SK-N-SH (cell line): ENCODE data around the gene COL25A1. TPM values are rescaled to one million over a fixed set of nuclear protein-coding genes. Genes with fewer than 3 reads are reported as not detected.

Source experiments
- CTCF ChIA-PET: fragments of 300-600, 350-600 bp; formaldehyde crosslinking; extraction: SDS; loops from one replicate; lab custom pipeline; 2021; lab: Yijun Ruan, JAX
- POLR2A ChIA-PET: fragments of 350-600 bp; sonication (Branson Sonifier 250); formaldehyde crosslinking; extraction: SDS; loops from one replicate; lab custom pipeline; 2020; ENCODE audit warnings: antibody characterized with exemption, inconsistent platforms; lab: Yijun Ruan, JAX
- DNase-seq: peaks from one replicate; pipeline ENCODE4 v3.0.0; 2012
- H2AFZ ChIP-seq: fragments of 200-600 bp; sonication (generic); 2 replicates; pipeline ENCODE4 v1.8.1; 2016; ENCODE audit warnings: antibody characterized with exemption, mild to moderate bottlenecking, low read depth
- H3F3A ChIP-seq: fragments of 200-600 bp; sonication (generic); replicated peaks from 2 replicates; pipeline ENCODE3; 2016; ENCODE audit warnings: antibody characterized with exemption, mild to moderate bottlenecking; ENCODE audit not compliant: insufficient read depth
- H3K27ac ChIP-seq, 2 experiments: fragments of 200-500 bp in 1 of 2; fragments of 200-600 bp in 1 of 2; sonication (Bioruptor generic) in 1 of 2; sonication (generic), shearing (Covaris generic) in 1 of 2; 2 replicates each; pipeline versions ENCODE4 v1.5.1 to v1.6.1; 2014 to 2016; ENCODE audit warnings: low read depth in 2 of 2, inconsistent platforms in 1 of 2, low read length in 1 of 2, mild to moderate bottlenecking in 1 of 2, mixed read lengths in 1 of 2
- H3K27me3 ChIP-seq: fragments of 200-600 bp; sonication (generic), shearing (Covaris generic); 2 replicates; pipeline ENCODE4 v1.6.1; 2016; ENCODE audit warnings: mixed run types; ENCODE audit not compliant: insufficient read depth
- H3K36me3 ChIP-seq, 2 experiments: fragments of 200-500 bp in 1 of 2; fragments of 200-600 bp in 1 of 2; sonication (Bioruptor generic) in 1 of 2; sonication (generic) in 1 of 2; replicated peaks in 1 of 2; 2 replicates each; pipeline versions ENCODE3 to v1.5.1; 2014 to 2016; ENCODE audit warnings: low read length in 1 of 2, mild to moderate bottlenecking in 1 of 2; ENCODE audit not compliant: insufficient read depth in 2 of 2, control insufficient read depth in 1 of 2
- H3K4me1 ChIP-seq, 2 experiments: fragments of 200-500 bp in 1 of 2; fragments of 200-600 bp in 1 of 2; sonication (Bioruptor generic) in 1 of 2; sonication (generic), shearing (Covaris generic) in 1 of 2; 2 replicates each; pipeline versions ENCODE4 v1.5.1 to v1.6.1; 2014 to 2016; ENCODE audit warnings: low read depth in 1 of 2, low read length in 1 of 2, mixed run types in 1 of 2; ENCODE audit not compliant: insufficient read depth in 2 of 2, control insufficient read depth in 1 of 2
- H3K4me2 ChIP-seq: fragments of 200-600 bp; sonication (generic), shearing (Covaris generic); 2 replicates; pipeline ENCODE4 v1.6.1; 2017; ENCODE audit warnings: mixed run types
- H3K4me3 ChIP-seq, 2 experiments: fragments of 200-500 bp in 1 of 2; fragments of 200-600 bp in 1 of 2; sonication (Bioruptor generic) in 1 of 2; sonication (generic), shearing (Covaris generic) in 1 of 2; 2 replicates each; pipeline versions ENCODE4 v1.5.1 to v1.8.1; 2014 to 2016; ENCODE audit warnings: low read depth in 2 of 2, inconsistent platforms in 1 of 2, low read length in 1 of 2, mild to moderate bottlenecking in 1 of 2, mixed read lengths in 1 of 2, moderate library complexity in 1 of 2
- H3K79me2 ChIP-seq: fragments of 200-600 bp; sonication (generic); 2 replicates; pipeline ENCODE4 v1.8.1; 2017; ENCODE audit warnings: mild to moderate bottlenecking; ENCODE audit not compliant: insufficient read depth
- H3K9ac ChIP-seq: fragments of 200-600 bp; sonication (generic); 2 replicates; pipeline ENCODE4 v1.6.1; 2017; ENCODE audit warnings: mixed run types
- H3K9me2 ChIP-seq: fragments of 200-600 bp; sonication (generic); 2 replicates; pipeline ENCODE4 v1.6.1; 2017; ENCODE audit warnings: mixed run types
- H3K9me3 ChIP-seq: fragments of 200-600 bp; sonication (generic); 2 replicates; pipeline ENCODE4 v1.6.1; 2017; ENCODE audit warnings: mixed run types, mild to moderate bottlenecking, moderate library complexity
- H4K20me1 ChIP-seq: fragments of 200-600 bp; sonication (generic); 2 replicates; pipeline ENCODE4 v1.6.1; 2017; ENCODE audit warnings: mild to moderate bottlenecking, mixed run types; ENCODE audit not compliant: insufficient read depth
- ELF1 ChIP-seq: IDR thresholded peaks from 2 replicates; pipeline ENCODE4 v1.4.0; 2012
- GATA2 ChIP-seq: sonication (generic); formaldehyde crosslinking; IDR thresholded peaks from 2 replicates; pipeline ENCODE4 v1.5.0; 2020; ENCODE audit warnings: mild to moderate bottlenecking, missing genetic modification reagents
- JUND ChIP-seq: IDR thresholded peaks from 2 replicates; pipeline ENCODE4 v1.4.0; 2012
- NFIC ChIP-seq: IDR thresholded peaks from 2 replicates; pipeline ENCODE4 v1.4.0; 2012; ENCODE audit warnings: borderline replicate concordance
- NRF1 ChIP-seq: IDR thresholded peaks from 2 replicates; pipeline ENCODE4 v1.6.1; 2012; ENCODE audit warnings: low read depth, mild to moderate bottlenecking, low read length
- RCOR1 ChIP-seq: fragments of 150-350 bp; IDR thresholded peaks from 2 replicates; pipeline ENCODE4 v1.6.1; 2017; ENCODE audit warnings: antibody characterized with exemption, low read length
- RFX5 ChIP-seq: IDR thresholded peaks from 2 replicates; pipeline ENCODE4 v1.6.1; 2012; ENCODE audit warnings: mild to moderate bottlenecking, improper control_type of control experiment, low read length
- RXRA ChIP-seq: IDR thresholded peaks from 2 replicates; pipeline ENCODE4 v1.4.0; 2012; ENCODE audit warnings: low read depth, mild to moderate bottlenecking, borderline replicate concordance
- TCF12 ChIP-seq: IDR thresholded peaks from 2 replicates; pipeline ENCODE4 v1.4.0; 2012
- YY1 ChIP-seq: IDR thresholded peaks from 2 replicates; pipeline ENCODE4 v1.4.0; 2012; ENCODE audit warnings: low read depth, mild to moderate bottlenecking
- WGBS: methylation state at CpG from one replicate; pipeline ENCODE4 v1.1.6; 2017; ENCODE audit warnings: low lambda C conversion rate; 5-methylcytosine and 5-hydroxymethylcytosine counted together
- polyA plus RNA-seq, 3 experiments: library from polyadenylated mRNA; depleted of rRNA; stranded (reverse); fragments of >200 nt; gene quantifications; 2 replicates each; pipeline ENCODE4 v1.2.3, GENCODE V29; 2012
- TF ChIP-seq, protein P1 (sequence below): IDR thresholded peaks from 2 replicates; pipeline ENCODE4 v1.6.1; 2012; ENCODE audit warnings: mild to moderate bottlenecking, low read depth, low read length, moderate library complexity
- TF ChIP-seq, protein P2 (sequence below): IDR thresholded peaks from 2 replicates; pipeline ENCODE4 v1.4.0; 2012; ENCODE audit warnings: low read depth, borderline replicate concordance
- TF ChIP-seq, protein P3 (sequence below): IDR thresholded peaks from 2 replicates; pipeline ENCODE4; 2012
- TF ChIP-seq, protein P4 (sequence below): fragments of 150-350 bp; IDR thresholded peaks from 2 replicates; pipeline ENCODE4 v1.6.1; 2016; ENCODE audit warnings: mild to moderate bottlenecking, low read depth, low read length
- TF ChIP-seq, protein P5 (sequence below): fragments of 150-350 bp; IDR thresholded peaks from 2 replicates; pipeline ENCODE4 v1.6.1; 2017; ENCODE audit warnings: antibody characterized with exemption, low read length, low read depth, borderline replicate concordance

Gene COL25A1
- polyA plus RNA-seq, 1 of the 3 experiments (the other 2 are of a cell fraction), result not detected

DNA sequence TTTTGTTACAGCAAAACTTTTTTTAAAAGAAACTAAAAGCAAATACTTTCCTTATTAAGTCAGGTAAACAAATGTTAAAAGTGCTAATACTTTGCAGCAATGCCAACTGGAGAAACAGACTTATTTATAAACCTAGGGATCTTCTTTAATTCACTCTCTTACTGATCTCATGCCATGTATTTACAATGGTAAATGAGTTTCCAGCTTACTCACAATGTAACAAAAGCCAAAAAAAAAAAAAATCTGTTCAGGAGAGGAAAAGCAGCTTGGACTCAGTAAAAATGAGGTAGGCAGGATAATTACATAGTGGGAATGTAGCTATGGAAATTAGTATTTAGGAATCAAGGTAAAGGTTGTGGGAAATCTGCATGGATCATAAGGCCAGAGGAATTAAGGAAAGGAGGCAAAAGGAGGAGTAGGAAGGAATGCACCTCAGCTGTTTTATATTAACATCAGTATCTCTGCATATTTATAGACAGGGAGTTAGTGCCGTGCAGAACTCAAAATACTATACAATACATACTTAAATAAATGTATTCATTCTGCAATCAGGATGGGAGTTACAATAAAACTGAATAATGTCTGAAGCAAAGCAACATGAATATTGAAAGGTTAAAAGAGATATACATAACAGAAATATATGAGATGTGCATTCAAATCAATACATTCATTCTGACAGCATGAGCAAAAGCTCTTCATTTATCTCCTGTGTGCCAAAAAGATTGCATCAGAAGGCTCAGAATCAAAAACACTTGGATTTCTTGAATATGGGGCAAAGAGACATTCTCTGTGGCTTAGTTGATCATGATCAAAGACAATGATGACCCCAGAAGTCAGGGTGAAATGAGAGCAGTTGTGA lies 481.7 kb downstream of the COL25A1 start:
- Histone ChIP-seq H2AFZ (no peak overlapping the region), H3F3A (no peaks in the 10 kb centered on the region)
- POLR2A ChIA-PET, result no interaction called here
- TF ChIP-seq NRF1 (no peak), RCOR1 (no peak), YY1 (no peak), GATA2 (CRISPR knock-in tag) (no peak), RXRA (no peak)
- TF ChIP-seq, protein P1, sequence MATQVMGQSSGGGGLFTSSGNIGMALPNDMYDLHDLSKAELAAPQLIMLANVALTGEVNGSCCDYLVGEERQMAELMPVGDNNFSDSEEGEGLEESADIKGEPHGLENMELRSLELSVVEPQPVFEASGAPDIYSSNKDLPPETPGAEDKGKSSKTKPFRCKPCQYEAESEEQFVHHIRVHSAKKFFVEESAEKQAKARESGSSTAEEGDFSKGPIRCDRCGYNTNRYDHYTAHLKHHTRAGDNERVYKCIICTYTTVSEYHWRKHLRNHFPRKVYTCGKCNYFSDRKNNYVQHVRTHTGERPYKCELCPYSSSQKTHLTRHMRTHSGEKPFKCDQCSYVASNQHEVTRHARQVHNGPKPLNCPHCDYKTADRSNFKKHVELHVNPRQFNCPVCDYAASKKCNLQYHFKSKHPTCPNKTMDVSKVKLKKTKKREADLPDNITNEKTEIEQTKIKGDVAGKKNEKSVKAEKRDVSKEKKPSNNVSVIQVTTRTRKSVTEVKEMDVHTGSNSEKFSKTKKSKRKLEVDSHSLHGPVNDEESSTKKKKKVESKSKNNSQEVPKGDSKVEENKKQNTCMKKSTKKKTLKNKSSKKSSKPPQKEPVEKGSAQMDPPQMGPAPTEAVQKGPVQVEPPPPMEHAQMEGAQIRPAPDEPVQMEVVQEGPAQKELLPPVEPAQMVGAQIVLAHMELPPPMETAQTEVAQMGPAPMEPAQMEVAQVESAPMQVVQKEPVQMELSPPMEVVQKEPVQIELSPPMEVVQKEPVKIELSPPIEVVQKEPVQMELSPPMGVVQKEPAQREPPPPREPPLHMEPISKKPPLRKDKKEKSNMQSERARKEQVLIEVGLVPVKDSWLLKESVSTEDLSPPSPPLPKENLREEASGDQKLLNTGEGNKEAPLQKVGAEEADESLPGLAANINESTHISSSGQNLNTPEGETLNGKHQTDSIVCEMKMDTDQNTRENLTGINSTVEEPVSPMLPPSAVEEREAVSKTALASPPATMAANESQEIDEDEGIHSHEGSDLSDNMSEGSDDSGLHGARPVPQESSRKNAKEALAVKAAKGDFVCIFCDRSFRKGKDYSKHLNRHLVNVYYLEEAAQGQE, result no peak
- TF ChIP-seq, all 33 proteins: peak for 0
- Histone ChIP-seq H3K9me3 (no peaks in the 10 kb centered on the region), H3K27me3 (no peaks in the 10 kb centered on the region), H4K20me1 (no peaks in the 10 kb centered on the region), H3K79me2 (no peaks in the 10 kb centered on the region), H3K9me2 (no peaks in the 10 kb centered on the region), H3K9ac (no peak overlapping the region), H3K4me2 (no peak overlapping the region), H3K4me1 (no peaks in the 10 kb centered on the region), H3K27ac (no peak overlapping the region), H3K36me3 (no peaks in the 10 kb centered on the region), H3K4me3 (no peak overlapping the region)
- no peak for DNase-seq
- WGBS, result 0% methylated on average over 1 of the region's 1 CpG
- CTCF ChIA-PET, result no interaction called here

DNA sequence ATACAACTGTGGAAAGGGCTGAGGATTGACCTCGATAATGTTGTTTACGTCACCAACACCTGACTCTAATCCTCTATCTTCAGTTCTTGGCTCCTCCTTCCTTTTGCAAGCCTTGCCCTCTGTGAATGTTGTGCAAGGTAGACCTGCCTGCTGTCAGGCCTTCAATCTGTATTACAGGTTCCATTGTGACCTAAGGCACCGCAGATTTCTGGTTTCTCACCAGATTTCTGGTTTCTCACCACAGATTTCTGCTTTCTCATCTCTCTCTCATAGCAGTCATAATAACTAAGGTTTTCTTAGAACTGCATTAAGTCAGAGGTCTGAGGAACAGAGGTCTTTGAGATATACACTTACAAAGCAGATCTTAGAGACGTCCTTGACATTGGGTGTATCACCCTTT lies 488.1 kb downstream of the COL25A1 start:
- no peak for DNase-seq
- Histone ChIP-seq H3K4me2 (no peak overlapping the region), H3K36me3 (no peaks in the 10 kb centered on the region), H3K27me3 (no peaks in the 10 kb centered on the region), H3F3A (no peaks in the 10 kb centered on the region), H3K4me3 (no peak overlapping the region), H2AFZ (no peak overlapping the region), H3K79me2 (no peaks in the 10 kb centered on the region), H3K4me1 (no peaks in the 10 kb centered on the region), H3K9me2 (no peaks in the 10 kb centered on the region), H3K27ac (no peak overlapping the region), H3K9me3 (no peaks in the 10 kb centered on the region), H3K9ac (no peak overlapping the region), H4K20me1 (no peaks in the 10 kb centered on the region)
- CTCF ChIA-PET, result no interaction called here
- WGBS, result 7% methylated on average over 4 of the region's 4 CpGs
- POLR2A ChIA-PET, result no interaction called here
- no peak for TF ChIP-seq ELF1

DNA sequence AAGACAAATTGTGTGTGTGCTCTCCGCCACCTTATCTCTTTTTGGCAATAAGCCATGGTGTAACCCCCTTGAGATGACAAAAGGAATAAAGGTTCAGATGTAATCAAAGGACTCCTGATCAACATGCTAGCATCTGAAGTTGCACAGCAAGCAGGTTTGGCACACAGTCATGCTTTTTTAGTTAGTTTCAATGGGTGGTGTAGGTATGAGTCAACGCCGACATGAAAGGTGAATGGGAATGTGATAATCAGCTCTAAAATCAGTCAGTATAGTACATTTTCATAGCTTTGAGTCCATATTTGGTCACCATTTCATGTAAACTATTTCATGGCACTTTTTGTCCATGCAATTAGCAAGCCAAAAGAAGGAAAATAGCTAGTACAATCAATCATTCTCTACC lies 489.2 kb downstream of the COL25A1 start:
- Histone ChIP-seq H2AFZ (no peak overlapping the region), H3K27ac (no peak overlapping the region), H3K27me3 (no peaks in the 10 kb centered on the region), H3K4me1 (no peaks in the 10 kb centered on the region), H4K20me1 (no peaks in the 10 kb centered on the region), H3K4me3 (no peak overlapping the region), H3F3A (no peaks in the 10 kb centered on the region), H3K36me3 (no peaks in the 10 kb centered on the region), H3K9me3 (no peaks in the 10 kb centered on the region), H3K79me2 (no peaks in the 10 kb centered on the region), H3K9me2 (no peaks in the 10 kb centered on the region), H3K9ac (no peak overlapping the region), H3K4me2 (no peak overlapping the region)
- ChIA-PET POLR2A (no interaction called here), CTCF (no interaction called here)
- DNase-seq, result no peak
- 5% methylated on average over 3 of the region's 3 CpGs for WGBS
- TF ChIP-seq, protein P2, sequence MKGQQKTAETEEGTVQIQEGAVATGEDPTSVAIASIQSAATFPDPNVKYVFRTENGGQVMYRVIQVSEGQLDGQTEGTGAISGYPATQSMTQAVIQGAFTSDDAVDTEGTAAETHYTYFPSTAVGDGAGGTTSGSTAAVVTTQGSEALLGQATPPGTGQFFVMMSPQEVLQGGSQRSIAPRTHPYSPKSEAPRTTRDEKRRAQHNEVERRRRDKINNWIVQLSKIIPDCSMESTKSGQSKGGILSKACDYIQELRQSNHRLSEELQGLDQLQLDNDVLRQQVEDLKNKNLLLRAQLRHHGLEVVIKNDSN, result no peak
- TF ChIP-seq RFX5 (no peak), NFIC (no peak), NRF1 (no peak), TCF12 (no peak), YY1 (no peak), JUND (no peak), ELF1 (no peak)
- TF ChIP-seq, protein P3, sequence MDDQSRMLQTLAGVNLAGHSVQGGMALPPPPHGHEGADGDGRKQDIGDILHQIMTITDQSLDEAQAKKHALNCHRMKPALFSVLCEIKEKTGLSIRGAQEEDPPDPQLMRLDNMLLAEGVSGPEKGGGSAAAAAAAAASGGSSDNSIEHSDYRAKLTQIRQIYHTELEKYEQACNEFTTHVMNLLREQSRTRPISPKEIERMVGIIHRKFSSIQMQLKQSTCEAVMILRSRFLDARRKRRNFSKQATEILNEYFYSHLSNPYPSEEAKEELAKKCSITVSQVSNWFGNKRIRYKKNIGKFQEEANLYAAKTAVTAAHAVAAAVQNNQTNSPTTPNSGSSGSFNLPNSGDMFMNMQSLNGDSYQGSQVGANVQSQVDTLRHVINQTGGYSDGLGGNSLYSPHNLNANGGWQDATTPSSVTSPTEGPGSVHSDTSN, result no peak
- TF ChIP-seq, protein P4, sequence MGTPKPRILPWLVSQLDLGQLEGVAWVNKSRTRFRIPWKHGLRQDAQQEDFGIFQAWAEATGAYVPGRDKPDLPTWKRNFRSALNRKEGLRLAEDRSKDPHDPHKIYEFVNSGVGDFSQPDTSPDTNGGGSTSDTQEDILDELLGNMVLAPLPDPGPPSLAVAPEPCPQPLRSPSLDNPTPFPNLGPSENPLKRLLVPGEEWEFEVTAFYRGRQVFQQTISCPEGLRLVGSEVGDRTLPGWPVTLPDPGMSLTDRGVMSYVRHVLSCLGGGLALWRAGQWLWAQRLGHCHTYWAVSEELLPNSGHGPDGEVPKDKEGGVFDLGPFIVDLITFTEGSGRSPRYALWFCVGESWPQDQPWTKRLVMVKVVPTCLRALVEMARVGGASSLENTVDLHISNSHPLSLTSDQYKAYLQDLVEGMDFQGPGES, result no peak
- TF ChIP-seq, protein P5, sequence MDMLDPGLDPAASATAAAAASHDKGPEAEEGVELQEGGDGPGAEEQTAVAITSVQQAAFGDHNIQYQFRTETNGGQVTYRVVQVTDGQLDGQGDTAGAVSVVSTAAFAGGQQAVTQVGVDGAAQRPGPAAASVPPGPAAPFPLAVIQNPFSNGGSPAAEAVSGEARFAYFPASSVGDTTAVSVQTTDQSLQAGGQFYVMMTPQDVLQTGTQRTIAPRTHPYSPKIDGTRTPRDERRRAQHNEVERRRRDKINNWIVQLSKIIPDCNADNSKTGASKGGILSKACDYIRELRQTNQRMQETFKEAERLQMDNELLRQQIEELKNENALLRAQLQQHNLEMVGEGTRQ, result no peak
